Neutrophil (primary cell): ENCODE results near the gene SH3D19.

Source experiments
- H3K27ac ChIP-seq: fragments of 200-600 bp; sonication (generic); 2 replicates; pipeline ENCODE4 v1.5.1; 2016; ENCODE audit warnings: mild to moderate bottlenecking, moderate library complexity
- H3K27me3 ChIP-seq: fragments of 200-600 bp; sonication (generic); 2 replicates; pipeline ENCODE4 v1.6.0; 2016; ENCODE audit warnings: mild to moderate bottlenecking
- H3K36me3 ChIP-seq: fragments of 200-600 bp; sonication (generic); 2 replicates; pipeline ENCODE4 v1.5.1; 2017
- H3K4me1 ChIP-seq, 2 experiments: fragments of 200-600 bp in 1 of 2; sonication (generic) in 1 of 2; 1 replicate in 1 of 2; 2 replicates in 1 of 2; pipeline versions ENCODE4 v1.5.1 to v1.6.1; 2013 to 2016; ENCODE audit warnings: low read depth in 1 of 2, low read length in 1 of 2, mild to moderate bottlenecking in 1 of 2, moderate library complexity in 1 of 2; ENCODE audit not compliant: control insufficient read depth in 1 of 2, insufficient read depth in 1 of 2
- H3K4me3 ChIP-seq, 2 experiments: fragments of 200-600 bp in 1 of 2; sonication (generic) in 1 of 2; 1 replicate in 1 of 2; 2 replicates in 1 of 2; pipeline ENCODE4 v1.5.1; 2013 to 2016; ENCODE audit warnings: low read depth in 1 of 2, low read length in 1 of 2, mild to moderate bottlenecking in 1 of 2, moderate library complexity in 1 of 2
- H3K9me3 ChIP-seq: fragments of 200-600 bp; sonication (generic); 2 replicates; pipeline ENCODE4 v1.5.1; 2016
- CTCF ChIP-seq: fragments of 200-600 bp; sonication (generic); IDR thresholded peaks from 2 replicates; pipeline ENCODE4 v1.5.1; 2016; ENCODE audit warnings: antibody characterized with exemption

Gene SH3D19

GRCh38 chr4:151198748-151199147 is 126.7 kb downstream of the SH3D19 start:
- Histone ChIP-seq H3K4me3 (no peak overlapping the region), H3K36me3 (no peaks in the 10 kb centered on the region), H3K27ac (no peak overlapping the region), H3K9me3 (no peaks in the 10 kb centered on the region), H3K27me3 (no peaks in the 10 kb centered on the region), H3K4me1 (no peaks in the 10 kb centered on the region)
- TF ChIP-seq CTCF = no peak

DNA sequence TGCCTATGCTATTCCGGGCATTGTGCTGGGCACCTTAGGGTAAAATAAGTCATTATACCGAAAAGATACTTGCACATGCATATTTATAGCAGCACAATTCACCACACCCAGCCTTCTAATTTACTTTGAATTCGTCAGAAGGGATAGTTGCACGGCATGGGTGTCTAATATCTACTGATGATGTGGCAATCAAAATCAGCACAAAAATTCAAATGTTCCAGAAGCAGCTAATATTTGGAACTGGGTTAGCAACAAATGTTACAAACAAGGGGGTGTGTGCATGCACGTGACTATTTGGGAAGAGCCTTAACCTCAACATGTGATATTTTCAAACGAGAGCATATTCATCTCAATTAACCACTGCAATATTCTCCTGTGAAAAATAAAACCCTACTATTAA is 128.2 kb downstream of the SH3D19 start:
- no peaks in the 10 kb centered on the region for H3K9me3 ChIP-seq
- no peaks in the 10 kb centered on the region for H3K4me1 ChIP-seq
- H3K27me3 ChIP-seq = no peaks in the 10 kb centered on the region
- no peak for TF ChIP-seq CTCF
- no peak overlapping the region for H3K4me3 ChIP-seq
- H3K36me3 ChIP-seq = no peaks in the 10 kb centered on the region
- H3K27ac ChIP-seq = no peak overlapping the region

DNA sequence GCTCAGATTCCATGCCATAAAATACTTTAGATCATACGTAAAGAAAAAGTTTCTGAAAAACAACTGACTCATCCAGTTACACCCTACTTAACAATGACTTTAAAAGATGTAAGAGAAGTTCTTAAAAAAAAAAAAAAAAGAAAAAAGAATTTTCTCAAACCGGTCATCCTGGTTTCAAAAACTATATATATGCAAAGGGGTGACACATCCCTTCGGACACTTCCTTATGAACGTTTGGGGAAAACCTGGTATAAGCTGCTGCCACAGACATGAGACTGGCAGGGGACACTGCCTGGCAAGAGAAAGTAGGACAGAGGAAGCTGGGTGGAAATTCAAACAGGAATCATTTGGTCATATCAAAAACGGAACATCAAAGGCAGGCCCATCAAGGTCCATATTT is 129.6 kb downstream of the SH3D19 start:
- Histone ChIP-seq H3K9me3 (no peaks in the 10 kb centered on the region), H3K27me3 (no peaks in the 10 kb centered on the region), H3K36me3 (no peaks in the 10 kb centered on the region), H3K4me1 (no peaks in the 10 kb centered on the region), H3K4me3 (no peak overlapping the region), H3K27ac (no peak overlapping the region)
- TF ChIP-seq CTCF = no peak

DNA sequence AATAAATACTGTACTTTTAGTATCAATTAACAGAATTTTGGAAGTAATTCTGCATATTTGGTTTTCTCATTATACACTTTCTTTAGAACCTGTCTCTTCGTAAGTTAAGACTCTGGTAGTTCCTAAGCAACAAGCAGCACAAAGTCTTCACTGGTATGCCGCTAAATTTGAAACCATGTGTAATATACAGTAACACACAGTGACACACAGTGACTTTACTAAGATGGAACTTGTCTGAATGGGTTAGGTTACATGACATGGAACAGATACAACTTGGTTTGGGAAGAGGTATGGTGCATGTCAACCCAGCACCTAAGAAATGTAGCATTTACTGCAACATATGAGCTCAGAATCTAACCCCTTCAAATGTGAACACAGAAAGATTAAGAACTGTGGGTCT is 132.0 kb downstream of the SH3D19 start:
- H3K4me3 ChIP-seq = no peak overlapping the region
- no peak overlapping the region for H3K27ac ChIP-seq
- no peaks in the 10 kb centered on the region for H3K36me3 ChIP-seq
- H3K27me3 ChIP-seq = no peaks in the 10 kb centered on the region
- H3K9me3 ChIP-seq = no peaks in the 10 kb centered on the region
- no peak for TF ChIP-seq CTCF
- H3K4me1 ChIP-seq = no peaks in the 10 kb centered on the region

DNA sequence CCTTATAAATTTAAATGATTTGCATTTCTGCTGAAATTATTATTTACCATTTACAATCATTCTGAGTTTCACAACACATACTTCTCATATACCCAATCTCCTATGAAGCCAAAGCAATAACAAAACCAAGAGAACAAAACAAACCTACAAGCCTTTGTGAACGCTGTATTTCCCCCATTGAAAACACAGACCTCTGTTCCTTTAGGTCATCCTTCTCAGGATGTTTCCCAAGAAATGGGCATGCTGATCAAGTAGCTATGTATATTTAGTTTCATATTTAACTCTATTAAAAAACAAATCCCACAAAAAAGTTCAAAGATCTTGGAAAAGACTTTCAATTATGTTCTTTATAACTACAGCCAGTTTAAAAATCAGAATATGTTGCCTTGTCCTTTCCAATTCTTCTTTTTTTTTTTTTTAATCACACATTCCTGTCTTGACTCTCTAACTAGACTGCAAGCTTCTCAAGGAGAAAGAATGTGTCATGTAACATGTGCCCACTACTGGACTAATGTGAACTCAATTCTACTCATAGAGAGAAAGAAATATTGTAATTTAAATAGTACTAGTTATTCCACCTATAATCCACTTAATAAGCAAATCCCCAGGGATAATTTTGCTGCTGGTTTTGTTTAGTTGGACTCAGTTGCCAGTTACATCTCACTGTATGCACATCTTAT is 132.7 kb downstream of the SH3D19 start:
- no peak for TF ChIP-seq CTCF
- H3K27me3 ChIP-seq = no peaks in the 10 kb centered on the region
- no peaks in the 10 kb centered on the region for H3K9me3 ChIP-seq
- H3K36me3 ChIP-seq = no peaks in the 10 kb centered on the region
- no peak overlapping the region for H3K4me3 ChIP-seq
- no peak overlapping the region for H3K27ac ChIP-seq
- H3K4me1 ChIP-seq = no peaks in the 10 kb centered on the region
